Measurements from ENCODE around the gene ASTN1. TPM values are rescaled to one million over a fixed set of nuclear protein-coding genes. Genes with fewer than 3 reads are reported as not detected.

The ASTN1 gene
- total and polyA plus RNA-seq, 9 donors: 1.1 to 14.8 (median 2.7) TPM

DNA sequence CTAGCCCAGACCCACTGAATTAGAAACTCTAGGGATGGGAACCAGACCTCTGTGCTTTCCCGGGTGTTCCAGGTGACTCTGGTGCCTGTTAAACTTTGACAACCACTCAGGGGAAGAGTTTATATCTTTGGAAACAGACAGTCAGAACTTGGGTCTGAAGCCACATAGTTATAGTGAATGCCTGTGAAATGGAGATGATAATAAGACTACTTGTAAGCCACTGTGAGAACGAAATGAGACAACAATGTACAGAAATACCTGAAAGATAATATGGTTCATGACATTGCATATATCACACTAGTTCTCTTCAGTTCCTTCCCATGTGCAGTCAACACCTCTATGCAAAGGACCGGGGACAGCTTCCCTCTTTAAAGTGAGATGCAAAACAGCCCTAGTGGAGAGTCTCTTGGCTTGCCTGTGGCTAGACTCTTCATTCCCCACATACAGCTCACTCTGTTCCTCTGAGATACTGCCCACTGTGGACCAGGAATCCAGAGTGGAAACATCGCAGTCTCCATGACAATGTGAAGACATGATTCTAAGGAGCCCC is 287.5 kb downstream of the ASTN1 start:
- Histone ChIP-seq H3K36me3 (no peaks in the 10 kb centered on the region), H3K4me3 (no peak overlapping the region), H3K4me1 (ENCODE audit: insufficient read depth) (no peaks in the 10 kb centered on the region), H3K27ac (no peak overlapping the region), H3K27me3 (no peaks in the 10 kb centered on the region), H3K9me3 (no peaks in the 10 kb centered on the region)
- no peak for TF ChIP-seq EP300 (IDR thresholded peaks at IDR 0.05)
- TF ChIP-seq POLR2A (IDR thresholded peaks at IDR 0.05): no peak
- TF ChIP-seq, protein P1, sequence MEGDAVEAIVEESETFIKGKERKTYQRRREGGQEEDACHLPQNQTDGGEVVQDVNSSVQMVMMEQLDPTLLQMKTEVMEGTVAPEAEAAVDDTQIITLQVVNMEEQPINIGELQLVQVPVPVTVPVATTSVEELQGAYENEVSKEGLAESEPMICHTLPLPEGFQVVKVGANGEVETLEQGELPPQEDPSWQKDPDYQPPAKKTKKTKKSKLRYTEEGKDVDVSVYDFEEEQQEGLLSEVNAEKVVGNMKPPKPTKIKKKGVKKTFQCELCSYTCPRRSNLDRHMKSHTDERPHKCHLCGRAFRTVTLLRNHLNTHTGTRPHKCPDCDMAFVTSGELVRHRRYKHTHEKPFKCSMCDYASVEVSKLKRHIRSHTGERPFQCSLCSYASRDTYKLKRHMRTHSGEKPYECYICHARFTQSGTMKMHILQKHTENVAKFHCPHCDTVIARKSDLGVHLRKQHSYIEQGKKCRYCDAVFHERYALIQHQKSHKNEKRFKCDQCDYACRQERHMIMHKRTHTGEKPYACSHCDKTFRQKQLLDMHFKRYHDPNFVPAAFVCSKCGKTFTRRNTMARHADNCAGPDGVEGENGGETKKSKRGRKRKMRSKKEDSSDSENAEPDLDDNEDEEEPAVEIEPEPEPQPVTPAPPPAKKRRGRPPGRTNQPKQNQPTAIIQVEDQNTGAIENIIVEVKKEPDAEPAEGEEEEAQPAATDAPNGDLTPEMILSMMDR (IDR thresholded peaks at IDR 0.05): no peak
- 87 to 91% (median 89%) methylated on average over 4 of the region's 4 CpGs for WGBS, 3 donors
- DNase-seq: no peak
- intact Hi-C loops (cut with DNase I): no loop called here

GRCh38 chr1:176869577-176869976 is 294.9 kb downstream of the ASTN1 start:
- intact Hi-C loops (cut with DNase I): no loop called here
- 93 to 98% (median 97%) methylated on average over 4 of the region's 4 CpGs for WGBS, 3 donors
- H3K9me3 ChIP-seq: no peaks in the 10 kb centered on the region
- no peaks in the 10 kb centered on the region for H3K27me3 ChIP-seq
- no peak overlapping the region for H3K4me3 ChIP-seq
- H3K27ac ChIP-seq: no peak overlapping the region
- H3K36me3 ChIP-seq: no peaks in the 10 kb centered on the region
- DNase-seq: no peak
- TF ChIP-seq, protein P1 (IDR thresholded peaks at IDR 0.05): no peak
- TF ChIP-seq EP300 (IDR thresholded peaks at IDR 0.05) (no peak), POLR2A (IDR thresholded peaks at IDR 0.05) (no peak)
- H3K4me1 ChIP-seq (ENCODE audit: insufficient read depth): no peaks in the 10 kb centered on the region

GRCh38 chr1:176866011-176866714 is 298.3 kb downstream of the ASTN1 start:
- Histone ChIP-seq H3K4me1 (ENCODE audit: insufficient read depth) (no peaks in the 10 kb centered on the region), H3K4me3 (no peak overlapping the region), H3K9me3 (no peaks in the 10 kb centered on the region), H3K27me3 (no peaks in the 10 kb centered on the region), H3K36me3 (no peaks in the 10 kb centered on the region), H3K27ac (no peak overlapping the region)
- TF ChIP-seq, protein P1 (IDR thresholded peaks at IDR 0.05): no peak
- no peak for TF ChIP-seq EP300 (IDR thresholded peaks at IDR 0.05)
- TF ChIP-seq POLR2A (IDR thresholded peaks at IDR 0.05): no peak
- 82 to 93% (median 88%) methylated on average over 1 of the region's 1 CpG for WGBS, 3 donors
- no peak for DNase-seq
- intact Hi-C loops (cut with DNase I): no loop called here

- intact Hi-C loops (cut with DNase I): no loop called here
- TF ChIP-seq POLR2A (IDR thresholded peaks at IDR 0.05) (no peak), EP300 (IDR thresholded peaks at IDR 0.05) (no peak)
- TF ChIP-seq, protein P1 (IDR thresholded peaks at IDR 0.05): no peak
- no peak overlapping the region for H3K4me3 ChIP-seq
- H3K9me3 ChIP-seq: no peaks in the 10 kb centered on the region
- WGBS, 3 donors: 92 to 95% (median 93%) methylated on average over 9 of the region's 9 CpGs
- no peaks in the 10 kb centered on the region for H3K36me3 ChIP-seq
- no peak overlapping the region for H3K27ac ChIP-seq
- H3K4me1 ChIP-seq (ENCODE audit: insufficient read depth): no peaks in the 10 kb centered on the region
- no peak for DNase-seq
- H3K27me3 ChIP-seq: no peaks in the 10 kb centered on the region
Measured at GRCh38 chr1:176864211-176864610, 300.3 kb downstream of the ASTN1 start.
